ENCODE measurements around the gene SSR1. TPM values are rescaled to one million over a fixed set of nuclear protein-coding genes. Genes with fewer than 3 reads are reported as not detected.

SSR1 gene
- total RNA-seq, 2 donors from 2014 or later = 145 to 167 TPM

GRCh38 chr6:7328243-7328642 is 15.2 kb upstream of the SSR1 start:
- no peak overlapping the region for H3K9ac ChIP-seq (ENCODE audit: extremely low read depth, low read length, poor library complexity, severe bottlenecking)
- H3K4me3 Mint-ChIP-seq = no peak overlapping the region
- no peaks in the 10 kb centered on the region for H3K9me3 ChIP-seq (ENCODE audit: control insufficient read depth, low read length)
- no peak overlapping the region for H3K27ac ChIP-seq (ENCODE audit: low read depth, low read length)
- no peak for TF ChIP-seq CTCF (conservative IDR thresholded peaks at IDR 0.05)
- no peaks in the 10 kb centered on the region for H3K27me3 ChIP-seq (ENCODE audit: control insufficient read depth, insufficient read depth, low read length, poor library complexity, severe bottlenecking)
- no peaks in the 10 kb centered on the region for H3K36me3 ChIP-seq (ENCODE audit: control insufficient read depth, insufficient read depth, low read length)
- peaks cover 2% of the 10 kb centered on the region for H3K27me3 Mint-ChIP-seq (ENCODE audit: insufficient read depth)
- H3K4me3 ChIP-seq (ENCODE audit: low read length) = no peak overlapping the region
- peaks cover 18% of the 10 kb centered on the region for H3K4me1 Mint-ChIP-seq
- H3K27ac Mint-ChIP-seq = no peak overlapping the region
- 85 to 90% methylated on average over 2 of the region's 2 CpGs for WGBS, 2 experiments (ENCODE audit: insufficient coverage in 1 of 2, insufficient read length in 1 of 2)
- DNase-seq = no peak
- no peaks in the 10 kb centered on the region for H3K9me3 Mint-ChIP-seq
- H3K4me1 ChIP-seq (ENCODE audit: control insufficient read depth, insufficient read depth, low read length) = peaks cover 7% of the 10 kb centered on the region
- H3K36me3 Mint-ChIP-seq (ENCODE audit: low read depth) = no peaks in the 10 kb centered on the region

GRCh38 chr6:7325750-7326149 is 12.8 kb upstream of the SSR1 start:
- no peaks in the 10 kb centered on the region for H3K4me1 Mint-ChIP-seq
- no peak for TF ChIP-seq CTCF (conservative IDR thresholded peaks at IDR 0.05)
- WGBS, 2 experiments (ENCODE audit: insufficient coverage in 1 of 2, insufficient read length in 1 of 2) = 96% methylated on average over 3 of the region's 3 CpGs; no CpG with 5 or more reads in 1 of the 2 experiments
- Histone ChIP-seq H3K27me3 (ENCODE audit: control insufficient read depth, insufficient read depth, low read length, poor library complexity, severe bottlenecking) (no peaks in the 10 kb centered on the region), H3K4me1 (ENCODE audit: control insufficient read depth, insufficient read depth, low read length) (no peaks in the 10 kb centered on the region), H3K9ac (ENCODE audit: extremely low read depth, low read length, poor library complexity, severe bottlenecking) (no peak overlapping the region), H3K9me3 (ENCODE audit: control insufficient read depth, low read length) (no peaks in the 10 kb centered on the region), H3K4me3 (ENCODE audit: low read length) (no peak overlapping the region), H3K27ac (ENCODE audit: low read depth, low read length) (no peak overlapping the region), H3K36me3 (ENCODE audit: control insufficient read depth, insufficient read depth, low read length) (no peaks in the 10 kb centered on the region)
- no peak overlapping the region for H3K27ac Mint-ChIP-seq
- H3K36me3 Mint-ChIP-seq (ENCODE audit: low read depth) = no peaks in the 10 kb centered on the region
- no peak overlapping the region for H3K4me3 Mint-ChIP-seq
- DNase-seq = no peak
- H3K9me3 Mint-ChIP-seq = no peaks in the 10 kb centered on the region
- H3K27me3 Mint-ChIP-seq (ENCODE audit: insufficient read depth) = peaks cover 2% of the 10 kb centered on the region

GRCh38 chr6:7324520-7324919 is 11.5 kb upstream of the SSR1 start:
- H3K36me3 ChIP-seq (ENCODE audit: control insufficient read depth, insufficient read depth, low read length) = no peaks in the 10 kb centered on the region

More at GRCh38 chr6:7324520-7324919, 11.5 kb upstream of the SSR1 start:
- Mint-ChIP-seq H3K9me3 (no peaks in the 10 kb centered on the region), H3K27me3 (ENCODE audit: insufficient read depth) (peaks cover 2% of the 10 kb centered on the region), H3K4me3 (no peak overlapping the region), H3K36me3 (ENCODE audit: low read depth) (no peaks in the 10 kb centered on the region), H3K27ac (no peak overlapping the region), H3K4me1 (no peaks in the 10 kb centered on the region)
- Histone ChIP-seq H3K4me3 (ENCODE audit: low read length) (no peak overlapping the region), H3K9ac (ENCODE audit: extremely low read depth, low read length, poor library complexity, severe bottlenecking) (no peak overlapping the region), H3K4me1 (ENCODE audit: control insufficient read depth, insufficient read depth, low read length) (no peaks in the 10 kb centered on the region), H3K27me3 (ENCODE audit: control insufficient read depth, insufficient read depth, low read length, poor library complexity, severe bottlenecking) (no peaks in the 10 kb centered on the region), H3K27ac (ENCODE audit: low read depth, low read length) (no peak overlapping the region), H3K9me3 (ENCODE audit: control insufficient read depth, low read length) (no peaks in the 10 kb centered on the region)
- DNase-seq = no peak
- WGBS, 2 experiments (ENCODE audit: insufficient coverage in 1 of 2, insufficient read length in 1 of 2) = 93 to 95% methylated on average over 7 of the region's 7 CpGs
- TF ChIP-seq CTCF (conservative IDR thresholded peaks at IDR 0.05) = no peak
